GM18520 (cell line): ENCODE measurements around the gene RANBP10.

Source experiments
- ATAC-seq: cut with Tn5 transposase; IDR thresholded peaks from one replicate; pipeline ENCODE4 v1.9.1; 2021; ENCODE audit not compliant: unreplicated experiment

The RANBP10 gene

DNA sequence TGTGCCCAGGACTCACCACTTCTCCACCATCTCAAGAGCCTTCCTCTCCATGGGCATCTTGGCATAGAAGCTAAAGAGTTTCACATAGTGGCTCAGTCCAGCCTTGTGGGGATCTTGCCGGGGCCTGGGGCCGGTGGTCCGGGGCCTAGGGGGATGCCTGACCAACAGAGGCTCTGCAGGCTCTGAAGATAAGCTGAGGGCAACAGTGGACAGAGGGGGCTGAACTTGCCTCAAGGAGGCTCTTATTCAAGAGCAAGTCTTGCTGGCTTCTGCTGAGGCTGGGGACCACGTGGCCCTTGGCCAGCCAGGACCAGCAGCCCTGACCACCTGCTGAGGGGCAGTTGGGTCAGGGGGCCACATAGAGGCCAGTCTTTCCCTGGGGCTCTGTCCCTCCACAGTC lies 22.3 kb upstream of the RANBP10 start:
- ATAC-seq = no peak

DNA sequence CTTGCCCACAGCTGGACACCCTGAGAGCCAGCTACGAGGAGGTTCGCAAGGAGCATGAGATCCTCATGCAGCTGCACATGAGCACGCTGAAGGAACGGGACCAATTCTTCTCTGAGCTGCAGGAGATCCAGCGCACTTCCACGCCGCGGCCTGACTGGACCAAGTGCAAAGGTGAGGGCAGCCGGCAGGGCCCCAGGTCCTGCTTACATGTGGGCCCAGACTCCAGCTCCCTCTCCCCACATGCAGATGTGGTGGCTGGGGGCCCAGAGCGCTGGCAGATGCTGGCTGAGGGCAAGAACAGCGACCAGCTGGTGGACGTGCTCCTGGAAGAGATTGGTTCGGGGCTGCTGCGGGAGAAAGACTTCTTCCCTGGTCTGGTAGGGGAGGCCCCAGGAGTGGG lies 19.5 kb upstream of the RANBP10 start:
- no peak for ATAC-seq

DNA sequence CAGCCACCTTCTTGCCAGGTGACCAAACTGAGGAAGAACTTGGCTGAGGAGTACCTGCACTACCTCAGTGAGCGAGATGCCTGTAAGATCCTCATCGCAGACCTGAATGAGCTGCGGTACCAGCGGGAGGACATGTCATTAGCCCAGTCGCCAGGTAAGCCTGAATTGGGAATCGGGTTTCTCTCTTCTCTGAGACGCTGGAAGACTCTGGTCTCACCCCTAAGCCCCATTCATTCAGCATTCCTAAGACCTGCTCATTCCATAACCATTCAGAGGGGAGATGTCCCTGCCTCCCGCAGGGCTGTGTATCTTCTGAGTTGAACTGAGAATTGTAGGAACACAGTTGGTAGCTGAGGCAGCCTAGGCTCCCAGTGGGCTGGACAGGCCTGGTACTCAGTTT lies 18.8 kb upstream of the RANBP10 start:
- ATAC-seq = no peak

DNA sequence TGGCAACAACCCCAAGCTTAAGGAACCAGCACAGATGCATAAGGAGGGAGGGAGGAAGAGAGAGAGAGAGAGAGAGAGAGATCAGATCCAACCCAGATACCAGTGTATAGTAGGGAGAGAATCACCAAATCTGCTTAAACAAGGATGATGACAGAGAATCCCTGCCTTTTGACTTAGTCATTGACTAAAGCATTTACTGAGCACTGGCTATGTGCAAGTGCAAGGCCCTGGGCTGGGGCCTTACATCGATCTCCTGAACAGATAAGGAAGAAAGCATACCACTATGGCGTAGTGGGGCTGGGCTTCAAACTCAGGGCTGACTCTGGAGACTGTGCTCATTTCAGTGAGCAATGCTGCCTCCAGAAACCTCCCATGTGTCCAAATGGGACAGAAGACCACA lies 16.2 kb upstream of the RANBP10 start:
- no peak for ATAC-seq

DNA sequence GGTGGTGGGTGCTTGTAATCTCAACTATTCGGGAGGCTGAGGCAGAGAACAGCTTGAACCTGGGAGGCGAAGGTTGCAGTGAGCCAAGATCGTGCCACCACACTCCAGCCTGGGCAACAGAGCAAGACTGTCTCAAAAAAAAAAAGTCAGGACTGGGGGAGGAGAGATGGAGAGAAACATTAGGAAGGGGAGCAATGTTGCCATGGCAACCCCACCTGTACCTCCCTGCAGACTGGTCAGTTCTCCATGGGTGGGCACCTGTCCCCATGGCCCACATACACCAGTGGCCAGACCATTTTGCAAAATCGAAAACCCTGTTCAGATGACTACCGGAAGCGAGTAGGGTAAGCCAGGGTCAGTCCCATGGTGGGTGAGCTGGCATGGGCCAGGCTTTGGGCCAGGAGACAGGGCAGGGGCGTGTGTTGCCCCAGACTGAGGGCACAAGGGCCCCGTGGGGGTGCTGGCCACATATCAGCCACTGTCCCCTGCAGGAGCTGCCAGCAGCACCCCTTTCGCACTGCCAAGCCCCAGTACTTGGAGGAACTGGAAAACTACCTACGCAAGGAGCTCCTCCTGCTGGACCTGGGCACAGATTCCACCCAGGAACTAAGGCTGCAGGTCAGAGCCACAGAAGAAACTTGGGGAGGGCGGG lies 14.4 kb upstream of the RANBP10 start:
- no peak for ATAC-seq

DNA sequence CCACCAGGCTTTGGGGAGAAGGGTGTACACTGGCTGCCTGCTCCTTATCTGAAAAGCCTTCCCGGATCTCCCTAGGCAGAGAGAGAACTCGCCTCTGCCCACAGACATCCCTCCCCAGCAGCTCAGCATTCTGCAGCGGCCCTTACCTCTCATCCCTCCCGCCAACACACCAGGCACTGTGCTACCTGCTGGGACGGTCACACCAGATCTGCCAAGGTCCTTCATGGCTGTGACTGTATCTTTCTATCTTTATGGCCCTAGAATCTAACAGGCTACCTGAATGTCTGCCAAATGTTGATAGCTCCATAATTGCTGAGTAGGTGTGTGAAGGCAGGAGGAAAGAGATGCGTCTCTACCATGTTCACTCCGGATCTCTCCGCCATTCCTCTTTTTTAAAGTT lies 8.2 kb upstream of the RANBP10 start:
- no peak for ATAC-seq

DNA sequence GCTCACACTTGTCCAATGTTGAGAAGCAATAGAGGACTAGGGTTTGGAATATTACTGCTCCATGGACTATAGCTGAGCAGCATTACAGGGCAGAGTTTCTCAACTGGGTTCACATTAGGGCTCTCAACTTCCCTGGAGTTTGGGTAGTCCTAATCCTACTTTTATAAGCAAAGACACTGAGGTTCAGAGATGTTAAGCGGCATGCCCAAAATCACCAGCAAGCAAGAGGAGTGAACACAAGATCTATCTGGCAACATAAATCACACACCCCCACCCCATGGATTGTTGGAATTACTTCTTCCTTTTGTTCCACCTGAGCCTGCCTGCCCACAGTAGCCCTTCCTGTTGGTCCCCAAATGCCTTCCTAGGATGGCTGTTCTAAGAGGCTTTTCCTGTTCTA lies 5.5 kb upstream of the RANBP10 start:
- no peak for ATAC-seq

DNA sequence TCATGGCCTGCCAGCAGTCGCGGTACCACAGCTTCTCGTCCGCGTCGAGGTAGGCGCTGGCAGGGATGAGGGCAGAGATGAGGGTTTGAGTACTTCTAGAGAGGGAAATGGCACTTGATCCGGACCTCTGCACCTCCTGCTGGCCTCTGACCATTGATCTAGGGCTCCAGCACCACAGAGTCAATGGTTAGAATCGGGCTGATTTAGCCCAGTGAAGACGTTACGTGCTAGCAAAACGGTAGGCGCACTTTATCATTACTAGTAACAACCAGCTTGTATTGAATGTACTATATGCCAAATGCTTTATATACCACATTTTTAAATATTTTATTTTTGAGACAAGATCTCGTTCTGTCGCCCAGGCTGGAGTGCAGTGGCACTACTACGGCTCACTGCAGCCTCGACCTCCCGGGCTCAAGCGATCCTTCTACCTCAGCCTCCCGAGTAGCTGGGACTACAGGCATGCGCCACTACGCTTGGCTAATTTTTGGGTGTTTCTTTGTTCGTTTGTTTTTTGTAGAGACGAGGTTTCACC lies 855 bp upstream of the RANBP10 start:
- ATAC-seq = no peak

DNA sequence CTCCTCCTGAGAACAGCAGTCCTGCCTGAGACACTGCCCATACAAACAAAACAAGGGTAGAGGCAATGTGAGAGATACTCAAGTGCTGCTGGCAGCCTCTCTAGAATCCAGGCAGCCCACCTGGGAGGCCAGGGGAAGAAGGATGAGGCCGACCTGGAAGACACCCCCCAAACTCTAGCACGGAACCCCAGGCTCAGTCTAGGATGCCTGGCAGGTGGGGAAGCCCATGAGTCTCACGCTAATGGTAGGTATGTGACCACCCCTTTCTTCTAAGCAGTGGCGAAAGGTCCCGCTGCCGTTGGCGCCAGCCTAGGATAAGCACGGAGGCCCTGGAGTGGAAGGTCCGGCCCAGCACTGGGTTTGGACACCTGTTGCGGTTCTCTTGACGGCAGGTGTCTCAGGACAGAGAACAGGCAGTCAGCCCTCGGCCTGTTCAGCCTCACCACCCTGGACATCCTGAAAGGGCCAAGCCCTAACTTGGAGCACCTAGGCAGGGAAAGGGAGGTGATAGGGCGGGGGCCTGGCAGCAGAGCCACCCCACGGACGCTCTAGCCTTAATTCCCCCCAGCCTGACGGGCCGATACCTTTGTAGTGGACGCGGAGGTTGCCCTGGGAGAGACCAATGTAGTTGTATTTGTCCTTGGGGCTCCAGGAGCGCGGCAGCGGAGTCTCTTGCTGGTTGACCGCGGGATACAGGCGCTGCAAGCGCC lies 487 bp downstream of the RANBP10 start:
- no peak for ATAC-seq

DNA sequence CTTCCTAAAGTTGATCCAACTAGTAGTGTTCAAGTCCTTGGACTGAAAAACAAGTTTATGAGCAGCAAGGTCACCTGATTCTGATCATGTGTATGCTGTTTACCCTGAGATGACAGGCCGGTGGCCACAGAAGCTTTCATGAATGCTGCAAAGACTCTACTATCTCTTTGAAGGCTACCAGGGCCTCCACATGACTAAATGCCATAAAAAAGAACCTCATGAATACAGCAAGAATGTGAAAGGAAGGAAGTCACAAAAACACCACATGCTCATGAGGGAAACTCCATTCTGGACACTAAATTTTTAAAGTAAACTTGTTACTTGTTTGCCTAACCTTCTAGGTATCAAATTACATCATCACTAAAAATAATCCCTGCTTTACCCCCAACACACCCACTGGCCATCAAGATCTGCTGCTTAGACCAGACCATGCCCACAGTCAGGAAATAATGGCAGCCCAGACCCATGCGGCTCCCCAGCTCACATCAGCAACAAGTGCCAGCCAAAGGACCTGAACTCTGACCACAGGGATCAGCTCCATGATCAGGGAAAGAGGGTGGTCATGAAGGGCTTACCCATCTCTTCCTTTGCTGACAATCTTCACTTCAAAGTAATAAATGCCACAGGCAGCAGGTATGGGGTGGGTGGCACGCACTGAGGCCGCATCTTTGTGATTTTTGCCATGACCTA lies 1.4 kb downstream of the RANBP10 start:
- no peak for ATAC-seq

DNA sequence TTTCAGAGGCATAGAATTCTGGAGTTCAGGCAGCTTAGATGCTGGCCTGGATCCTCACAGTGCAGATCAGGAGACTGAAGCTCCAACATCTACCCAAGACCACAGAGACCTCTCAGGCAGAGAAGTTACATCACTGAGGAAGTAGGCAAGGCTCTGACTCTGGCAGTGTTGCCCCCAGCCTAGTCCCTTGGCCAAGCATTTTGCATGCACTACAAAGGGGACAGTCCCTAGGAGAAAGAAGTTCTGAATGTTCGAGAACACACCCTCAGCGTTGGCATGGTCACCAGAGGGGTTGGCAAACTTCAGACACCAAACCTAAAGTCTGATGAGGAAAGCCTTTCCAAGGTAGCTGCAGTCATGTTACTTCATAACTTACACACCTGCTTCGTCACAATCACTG lies 2.5 kb downstream of the RANBP10 start:
- ATAC-seq = no peak

DNA sequence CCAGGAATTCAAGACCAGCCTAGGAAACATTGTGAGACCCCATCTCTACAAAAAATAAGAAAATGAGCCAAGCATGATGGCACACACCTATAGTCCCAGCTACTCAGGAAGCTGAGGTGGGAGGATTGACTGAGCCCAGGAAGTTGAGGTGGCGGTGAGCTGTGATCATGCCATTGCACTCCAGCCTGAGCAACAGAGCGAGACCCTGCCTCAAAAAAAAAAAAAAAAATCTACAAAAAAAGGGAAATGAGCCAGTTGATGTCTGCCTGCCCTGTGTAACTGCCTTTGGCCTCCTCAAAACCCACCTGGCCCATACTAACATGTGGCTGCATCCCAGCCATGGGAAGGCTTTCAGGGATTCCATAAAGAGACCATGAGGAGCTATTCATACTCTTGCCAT lies 4.5 kb downstream of the RANBP10 start:
- ATAC-seq = no peak

DNA sequence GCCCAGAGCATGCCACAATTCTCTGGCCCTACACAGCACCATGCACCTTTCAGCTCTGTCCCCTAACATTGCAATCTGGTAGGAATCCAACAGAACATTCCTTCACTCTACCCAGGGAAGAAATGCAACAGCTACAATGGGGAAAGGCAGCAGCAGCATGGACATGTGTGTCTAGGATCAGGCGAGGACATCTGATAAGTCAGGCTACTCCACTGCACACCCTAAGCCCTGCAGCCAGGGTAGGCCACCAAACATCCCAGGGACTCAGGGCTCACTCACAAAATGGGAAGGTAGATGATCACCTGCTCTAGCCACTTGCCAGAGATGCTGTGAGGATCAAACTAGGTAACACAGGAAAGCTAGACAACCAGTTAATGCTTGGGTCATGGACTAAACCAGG lies 5.1 kb downstream of the RANBP10 start:
- ATAC-seq = no peak

DNA sequence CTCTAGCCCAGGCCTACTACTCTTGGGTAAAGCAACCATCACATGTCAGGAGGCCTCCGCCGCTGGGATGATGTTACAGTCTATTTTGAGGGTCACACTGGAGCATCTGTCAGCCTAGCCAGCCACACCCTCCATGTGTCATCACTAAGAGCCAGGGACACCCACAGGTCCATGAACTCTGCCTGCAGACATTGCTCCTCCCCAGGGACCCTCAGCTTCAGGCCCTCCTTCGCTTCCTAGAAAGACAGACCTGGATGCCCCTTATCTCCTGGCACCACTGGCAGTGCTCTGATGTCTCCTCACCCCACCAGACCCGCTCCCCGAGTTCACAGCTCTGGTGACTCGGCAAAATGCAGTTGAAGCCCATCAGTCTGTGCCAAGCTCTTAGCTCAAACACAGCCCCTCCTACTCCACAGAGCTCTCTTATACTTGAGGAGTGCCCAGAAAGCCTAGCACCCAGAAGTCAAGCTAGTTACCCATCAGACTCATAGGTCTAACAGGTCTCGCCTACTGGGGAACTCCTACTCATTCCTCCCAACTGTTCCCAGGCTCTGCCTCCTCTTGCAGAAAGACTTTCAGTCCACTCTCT lies 5.9 kb downstream of the RANBP10 start:
- no peak for ATAC-seq

DNA sequence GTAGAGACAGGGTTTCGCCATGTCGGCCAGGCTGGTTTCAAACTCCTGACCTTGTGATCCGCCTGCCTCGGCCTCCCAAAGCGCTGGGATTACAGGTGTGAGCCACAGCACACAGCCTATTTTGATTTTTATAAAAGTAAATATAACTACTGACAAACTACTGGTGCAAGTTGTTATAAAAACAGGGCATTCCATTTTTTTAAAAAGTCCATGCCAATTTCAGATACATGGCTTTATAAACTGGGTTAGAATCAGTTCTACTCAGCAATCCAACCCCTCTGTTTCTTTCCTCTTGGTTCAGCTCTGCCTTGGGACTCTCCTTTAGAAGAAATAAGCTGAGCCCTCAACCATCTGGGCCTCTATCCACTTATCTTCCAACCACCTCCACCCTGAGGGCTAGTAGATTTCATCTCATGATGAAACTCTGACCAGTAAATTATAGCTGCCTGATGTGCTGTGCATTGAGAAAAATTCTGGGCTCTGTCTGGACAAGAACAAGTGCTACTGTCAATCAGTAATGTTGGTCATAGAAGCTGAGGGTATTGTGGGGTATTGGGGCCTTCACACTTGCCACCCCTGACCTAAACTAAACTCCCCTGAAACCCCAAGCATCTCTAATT lies 10.2 kb downstream of the RANBP10 start:
- no peak for ATAC-seq

DNA sequence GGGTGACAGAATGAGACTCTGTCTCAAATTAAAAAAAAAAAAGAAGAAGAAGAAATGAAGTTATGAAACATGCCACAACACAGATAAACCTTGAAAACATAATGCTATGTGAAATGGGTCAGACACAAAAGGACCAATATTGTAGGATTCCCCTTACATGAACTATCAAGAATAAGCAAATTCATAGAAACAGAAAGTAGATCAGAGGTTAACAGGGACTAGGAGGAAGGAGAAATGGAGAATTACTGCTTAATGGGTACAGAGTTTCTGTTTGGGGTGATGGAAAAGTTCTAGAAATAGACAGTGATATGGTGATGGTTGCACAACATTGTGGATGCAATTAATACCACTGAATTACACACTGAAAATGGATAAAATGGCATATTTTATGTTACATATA lies 16.3 kb downstream of the RANBP10 start:
- ATAC-seq = no peak

DNA sequence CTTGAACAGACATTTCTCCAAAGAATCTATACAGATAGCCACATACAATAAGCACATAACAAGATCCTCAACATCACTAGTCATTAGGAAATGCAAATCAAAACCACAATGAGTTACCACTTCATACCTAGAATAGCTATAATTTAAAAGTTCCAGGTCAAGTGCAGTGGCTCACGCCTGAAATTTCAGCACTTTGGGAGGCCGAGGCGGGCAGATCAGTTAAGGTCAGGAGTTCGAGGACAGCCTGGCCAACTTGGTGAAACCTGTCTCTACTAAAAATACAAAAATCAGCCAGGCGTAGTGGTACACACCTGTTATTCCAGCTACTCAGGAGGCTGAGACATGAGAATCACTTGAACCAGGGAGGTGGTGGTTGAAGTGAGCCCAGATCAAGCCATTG lies 19.9 kb downstream of the RANBP10 start:
- ATAC-seq = no peak

DNA sequence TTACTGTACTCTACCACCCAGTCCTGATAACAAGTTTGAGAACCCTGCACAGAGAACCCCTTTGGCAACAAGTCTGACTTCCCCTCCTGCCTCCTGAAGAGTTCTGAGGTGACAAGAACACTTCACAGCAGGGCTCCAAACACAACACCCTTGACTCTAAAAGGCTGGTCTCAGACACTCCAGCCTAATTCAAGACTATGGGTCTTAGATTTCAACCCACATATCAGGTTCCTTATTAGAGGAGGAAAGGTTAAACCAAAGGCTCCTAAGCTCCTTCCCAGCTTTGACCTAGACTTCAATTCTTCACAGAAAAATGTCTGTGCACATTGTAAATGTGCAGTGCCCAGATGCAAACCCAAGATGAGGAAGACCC lies 23.0 kb downstream of the RANBP10 start:
- no peak for ATAC-seq

DNA sequence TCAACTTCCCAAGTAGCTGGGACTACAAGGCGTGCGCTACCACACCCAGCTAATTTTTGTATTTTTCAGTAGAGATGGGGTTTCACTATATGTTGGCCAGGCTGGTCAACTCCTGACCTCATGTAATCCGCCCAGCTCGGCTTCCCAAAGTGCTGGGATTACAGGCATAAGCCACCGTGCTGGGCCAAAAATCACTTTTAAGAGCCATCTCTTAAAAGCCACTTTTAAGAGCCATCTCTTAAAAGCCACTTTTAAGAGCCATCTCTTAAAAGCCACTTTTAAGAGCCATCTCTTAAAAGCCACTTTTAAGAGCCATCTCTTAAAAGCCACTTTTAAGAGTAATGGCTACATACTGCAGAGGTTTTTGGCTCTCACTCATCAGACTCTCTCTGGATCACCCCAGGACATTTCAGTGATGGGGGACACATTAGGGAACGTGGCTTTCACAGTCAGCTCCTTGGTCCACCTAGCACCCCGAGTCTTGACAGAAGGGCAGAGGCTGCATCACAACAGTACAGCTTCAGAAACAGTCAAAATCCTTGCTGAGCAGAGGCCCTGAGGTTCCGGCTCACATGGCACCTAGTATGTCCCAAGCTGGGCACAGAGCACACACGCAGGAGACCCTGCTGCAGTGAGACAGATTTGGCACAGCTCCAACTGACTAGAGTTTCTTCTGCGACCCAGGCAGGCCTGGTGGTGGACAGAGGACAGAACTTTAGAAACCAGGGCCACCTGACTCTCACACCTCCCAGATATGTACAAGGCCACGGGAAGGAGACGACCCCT lies 23.6 kb downstream of the RANBP10 start:
- ATAC-seq = no peak

DNA sequence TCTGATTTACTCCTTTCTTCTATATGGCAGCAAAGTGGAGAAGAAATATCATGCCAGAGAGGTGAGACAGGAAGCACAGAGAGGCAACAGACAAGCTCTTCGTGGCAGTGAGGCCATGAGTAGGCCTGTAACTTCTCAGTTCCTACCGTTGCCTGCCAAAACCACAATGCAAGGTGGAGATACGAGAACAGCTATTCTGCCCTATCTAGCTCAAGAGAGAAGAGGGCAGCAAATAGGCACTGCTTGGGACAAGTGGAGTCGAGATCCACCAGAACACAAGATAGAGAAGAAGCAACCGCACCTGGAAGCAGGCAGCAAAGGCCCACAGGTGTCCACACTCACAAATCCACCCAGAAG lies 24.8 kb downstream of the RANBP10 start:
- ATAC-seq = no peak
